Measurements from ENCODE around the gene RYR3.

The RYR3 gene

GRCh38 chr15:33393546-33393945 is 82.8 kb downstream of the RYR3 start:
- FAIRE-seq: no peak

GRCh38 chr15:33395321-33395720 is 84.6 kb downstream of the RYR3 start:
- no peak for FAIRE-seq

- no peak for FAIRE-seq
These were observed 85.1 kb downstream of the RYR3 start for GRCh38 chr15:33395846-33396245.

- no peak for FAIRE-seq
These were observed 85.7 kb downstream of the RYR3 start for GRCh38 chr15:33396475-33396874.

GRCh38 chr15:33398555-33398954 is 87.8 kb downstream of the RYR3 start:
- no peak for FAIRE-seq

GRCh38 chr15:33400941-33401340 is 90.2 kb downstream of the RYR3 start:
- FAIRE-seq: no peak

- no peak for FAIRE-seq
These were observed 91.8 kb downstream of the RYR3 start for GRCh38 chr15:33402600-33402999.

- FAIRE-seq: no peak
These were observed 94.3 kb downstream of the RYR3 start for GRCh38 chr15:33405096-33405495.

GRCh38 chr15:33411596-33412540 is 101.1 kb downstream of the RYR3 start:
- no peak for FAIRE-seq

- FAIRE-seq: no peak
These were observed 108.9 kb downstream of the RYR3 start for GRCh38 chr15:33419701-33420100.

- FAIRE-seq: no peak
These were observed 113.3 kb downstream of the RYR3 start for GRCh38 chr15:33424025-33424424.

- FAIRE-seq: no peak
These were observed 114.4 kb downstream of the RYR3 start for GRCh38 chr15:33425142-33425541.

- FAIRE-seq: no peak
These were observed 119.8 kb downstream of the RYR3 start for GRCh38 chr15:33430577-33430976.

- FAIRE-seq: no peak
These were observed 123.1 kb downstream of the RYR3 start for GRCh38 chr15:33433821-33434220.

- no peak for FAIRE-seq
These were observed 127.6 kb downstream of the RYR3 start for GRCh38 chr15:33438396-33438795.

- FAIRE-seq: no peak
These were observed 130.1 kb downstream of the RYR3 start for GRCh38 chr15:33440900-33441299.

GRCh38 chr15:33442449-33442848 is 131.7 kb downstream of the RYR3 start:
- FAIRE-seq: no peak

GRCh38 chr15:33443708-33444107 is 132.9 kb downstream of the RYR3 start:
- FAIRE-seq: no peak

GRCh38 chr15:33445984-33446383 is 135.2 kb downstream of the RYR3 start:
- FAIRE-seq: no peak

GRCh38 chr15:33448151-33448550 is 137.4 kb downstream of the RYR3 start:
- FAIRE-seq: no peak

- no peak for FAIRE-seq
These were observed 138.3 kb downstream of the RYR3 start for GRCh38 chr15:33448961-33449606.

GRCh38 chr15:33449810-33450209 is 139.0 kb downstream of the RYR3 start:
- no peak for FAIRE-seq

GRCh38 chr15:33451385-33451784 is 140.6 kb downstream of the RYR3 start:
- FAIRE-seq: no peak

GRCh38 chr15:33453761-33454160 is 143.0 kb downstream of the RYR3 start:
- no peak for FAIRE-seq
